GM19455 (cell line): ENCODE data around the gene AOAH.
A peak's percentile ranks its signal among the peaks of the same experiment; 100 is the strongest.
"Not testable (repeated sequence)": the region's sequence is repeated elsewhere in the genome, so short reads cannot be mapped to it uniquely, and the experiment has no call there.

Experiments
- ATAC-seq: cut with Tn5 transposase; IDR thresholded peaks from one replicate; pipeline ENCODE4 v1.9.1; 2021; ENCODE audit not compliant: unreplicated experiment

AOAH gene

GRCh38 chr7:36736899-36737211 is 12.6 kb upstream of the AOAH start:
- ATAC-seq: peak; percentile 97

DNA sequence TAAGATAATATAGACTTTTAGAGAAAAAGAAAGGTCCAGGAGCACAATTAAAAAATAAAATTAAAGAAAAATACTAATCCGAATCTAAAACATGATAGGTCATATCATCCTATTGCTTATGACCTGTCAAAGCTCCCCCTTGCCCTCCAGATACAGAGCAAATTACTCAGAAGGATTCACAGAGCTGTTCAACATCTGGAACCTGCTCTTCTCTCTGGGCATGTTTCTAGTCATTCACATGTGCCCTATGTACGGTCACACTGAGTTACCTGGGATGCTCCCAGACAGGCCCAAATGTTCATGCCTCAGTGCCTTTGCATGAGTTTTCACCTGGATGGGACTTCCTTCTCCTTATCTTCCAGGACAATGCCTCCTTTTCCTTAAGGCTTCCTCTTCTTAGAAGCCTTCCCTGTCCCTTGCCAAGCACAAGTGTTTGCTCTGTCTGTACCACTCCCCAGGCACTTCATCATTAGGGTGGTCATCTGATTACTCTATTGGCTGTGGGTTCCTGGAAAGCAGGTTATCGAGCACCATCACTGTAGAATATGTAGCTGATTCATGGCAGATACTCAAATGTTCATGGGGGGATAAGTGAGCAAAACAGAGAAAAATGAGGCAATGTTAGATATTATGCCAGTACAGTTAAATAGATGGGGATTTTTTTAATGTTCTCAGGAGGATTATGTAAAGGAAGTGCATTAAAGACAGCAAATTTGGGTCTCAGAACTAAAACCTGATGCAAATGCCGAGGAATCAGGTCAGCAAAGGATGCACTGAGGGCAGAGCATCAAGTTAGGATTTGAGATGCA is 12.0 kb upstream of the AOAH start:
- ATAC-seq: peak; percentile 21

DNA sequence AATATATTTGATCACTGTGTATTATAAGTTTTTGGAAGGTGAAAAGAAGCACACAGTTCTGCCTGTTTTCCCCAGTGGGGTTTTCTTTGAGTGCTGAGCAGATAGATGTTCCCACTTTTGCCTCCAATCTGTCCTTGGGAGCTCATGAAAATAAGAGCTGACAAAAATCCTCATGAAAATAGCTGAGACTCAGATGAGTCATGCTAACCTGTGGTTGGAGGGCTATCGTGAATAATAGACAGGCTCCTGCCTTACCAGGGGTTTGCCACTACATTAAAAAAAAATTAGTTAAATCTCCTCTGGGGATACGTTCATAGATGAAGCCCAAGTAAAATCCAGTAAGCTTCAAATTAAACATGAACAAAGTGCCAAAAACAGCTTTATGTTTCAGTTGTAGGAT is 10.9 kb upstream of the AOAH start:
- ATAC-seq: no peak

DNA sequence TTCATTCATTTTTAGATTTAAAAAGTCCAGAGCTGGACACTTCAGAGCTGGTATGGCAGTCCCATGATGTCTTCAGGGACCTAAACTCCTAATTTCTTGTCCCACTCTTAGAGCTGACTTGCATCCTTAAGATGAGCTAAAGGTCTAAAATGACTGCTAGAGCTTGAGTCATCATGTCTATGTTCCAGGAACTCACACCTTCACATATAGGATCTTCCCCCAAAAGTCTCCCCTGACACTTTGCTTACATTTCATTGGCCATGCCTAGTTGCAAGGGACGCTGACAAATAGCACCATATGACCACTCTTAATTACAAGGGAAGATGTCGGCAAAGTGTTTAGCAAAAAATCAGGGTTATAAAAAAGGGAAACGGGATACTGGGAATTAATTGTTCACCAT is 10.4 kb upstream of the AOAH start:
- no peak for ATAC-seq

- ATAC-seq: no peak
Observed at GRCh38 chr7:36733411-36733810, 9.1 kb upstream of the AOAH start.

DNA sequence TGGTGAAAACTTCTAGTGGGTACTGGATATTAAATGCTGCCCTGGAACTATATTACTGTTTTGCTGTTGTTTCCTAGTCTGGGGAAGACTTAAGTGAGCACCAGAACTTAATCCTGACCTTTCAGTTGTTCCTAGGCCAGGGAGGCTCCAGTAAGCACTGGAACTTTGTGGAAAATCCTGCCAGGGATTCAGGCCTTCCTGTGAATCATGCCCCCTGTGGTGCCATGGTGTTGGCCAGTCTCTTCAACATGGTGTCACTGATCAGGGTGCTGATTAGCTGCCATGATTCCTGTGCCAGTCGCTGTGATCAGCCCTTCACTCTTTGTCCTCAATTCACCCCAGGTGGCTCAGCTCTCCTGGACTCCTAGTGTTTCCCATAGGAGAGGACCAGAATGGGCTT is 8.5 kb upstream of the AOAH start:
- ATAC-seq: no peak

GRCh38 chr7:36730046-36730445 is 5.8 kb upstream of the AOAH start:
- ATAC-seq: no peak

- ATAC-seq: no peak
Observed at GRCh38 chr7:36728143-36728542, 3.8 kb upstream of the AOAH start.

GRCh38 chr7:36726806-36727503 is 2.7 kb upstream of the AOAH start:
- ATAC-seq: no peak

DNA sequence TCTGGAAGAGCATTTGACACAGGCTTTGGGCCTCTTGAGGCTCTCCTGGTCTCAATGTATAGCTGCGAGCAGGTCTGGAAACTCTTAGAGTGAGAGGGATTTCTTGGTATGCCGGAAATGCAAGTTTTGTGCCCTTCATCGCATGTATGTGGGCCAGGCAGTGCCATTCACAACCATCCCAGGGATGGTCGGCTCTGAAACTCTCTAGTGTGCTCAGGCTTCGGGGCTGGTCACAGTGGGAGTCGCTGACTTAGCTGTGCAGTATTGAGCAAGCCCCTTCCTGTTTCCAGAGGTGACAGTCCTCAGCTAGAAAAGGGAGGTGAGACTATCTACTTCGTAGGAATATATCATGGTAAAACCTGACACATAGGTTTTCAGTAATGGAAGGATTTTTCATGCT is 2.0 kb upstream of the AOAH start:
- ATAC-seq: no peak

GRCh38 chr7:36724996-36725395 is 702 bp upstream of the AOAH start:
- ATAC-seq: no peak

GRCh38 chr7:36723291-36723690 is 1.0 kb downstream of the AOAH start:
- no peak for ATAC-seq

GRCh38 chr7:36719083-36719632 is 5.1 kb downstream of the AOAH start:
- ATAC-seq: no peak

DNA sequence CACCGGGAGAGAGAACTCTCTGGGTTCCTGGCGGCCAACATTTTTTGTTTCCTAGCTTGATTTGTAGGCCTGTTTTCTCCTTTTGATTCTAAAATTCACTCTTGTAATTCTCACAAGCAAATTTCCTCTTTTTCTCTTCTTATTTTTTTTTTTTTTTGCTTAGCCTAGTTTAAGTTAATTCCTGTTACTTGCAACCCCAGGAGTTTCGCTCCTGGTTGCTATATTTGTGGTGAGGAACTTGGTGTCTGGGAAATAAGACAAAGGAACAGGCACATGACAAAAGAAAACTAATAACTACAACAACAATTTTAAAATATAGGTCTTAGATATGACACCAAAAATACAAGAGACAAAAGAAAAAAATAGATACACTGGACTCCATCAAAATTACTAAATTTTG is 6.7 kb downstream of the AOAH start:
- ATAC-seq: no peak

DNA sequence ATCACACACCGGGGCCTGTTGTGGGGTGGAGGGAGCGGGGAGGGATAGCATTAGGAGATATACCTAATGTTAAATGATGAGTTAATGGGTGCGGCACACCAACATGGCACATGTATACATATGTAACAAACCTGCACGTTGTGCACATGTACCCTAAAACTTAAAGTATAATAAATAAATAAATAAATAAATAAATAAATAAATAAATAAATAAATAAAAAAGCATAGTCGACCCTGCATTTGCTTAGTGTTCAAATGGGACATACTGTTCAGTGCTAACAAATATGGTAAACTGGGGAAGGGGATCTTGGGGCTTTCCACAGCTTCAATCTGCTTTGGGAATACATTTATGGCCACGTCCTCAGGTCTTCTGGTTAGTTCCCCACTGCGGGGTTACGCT is 7.5 kb downstream of the AOAH start:
- ATAC-seq: not testable (repeated sequence)

- no peak for ATAC-seq
Observed at GRCh38 chr7:36712015-36712414, 12.3 kb downstream of the AOAH start.

- no peak for ATAC-seq
Observed at GRCh38 chr7:36711256-36711655, 13.0 kb downstream of the AOAH start.

- ATAC-seq: no peak
Observed at GRCh38 chr7:36710186-36710791, 14.0 kb downstream of the AOAH start.

- no peak for ATAC-seq
Observed at GRCh38 chr7:36708767-36709166, 15.5 kb downstream of the AOAH start.

- no peak for ATAC-seq
Observed at GRCh38 chr7:36707898-36708297, 16.4 kb downstream of the AOAH start.

DNA sequence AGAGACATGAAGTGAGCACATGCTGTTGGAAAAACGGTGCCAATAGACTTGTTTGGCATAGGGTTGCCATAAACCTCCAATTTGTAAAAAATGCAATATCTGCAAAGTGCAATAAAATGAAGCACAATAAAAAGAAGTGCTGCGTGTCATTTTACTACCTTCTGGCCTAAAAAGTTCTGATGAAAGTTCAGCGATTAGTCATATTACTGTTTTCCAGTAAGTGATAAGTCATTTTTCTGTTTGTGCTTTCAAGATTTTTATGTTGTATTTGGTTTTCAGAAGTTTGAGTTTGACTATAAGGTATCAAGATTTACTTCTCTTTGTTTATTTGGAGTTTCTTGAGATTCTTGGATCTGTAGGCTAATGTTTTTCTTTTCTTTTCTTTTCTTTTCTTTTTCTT is 16.8 kb downstream of the AOAH start:
- ATAC-seq: no peak

GRCh38 chr7:36703860-36704259 is 20.4 kb downstream of the AOAH start:
- ATAC-seq: not testable (repeated sequence)
